HTERT RPE-1 (cell line): Measurements from ENCODE around the gene ALDH1A3.

Source experiments
- in situ Hi-C: fragments of 300-500 bp; cut with MboI; formaldehyde crosslinking; loops from 4 replicates; pipeline ENCODE4 v1.14.3; 2020; ENCODE audit warnings: low sequenced_read_pairs

The ALDH1A3 gene

DNA sequence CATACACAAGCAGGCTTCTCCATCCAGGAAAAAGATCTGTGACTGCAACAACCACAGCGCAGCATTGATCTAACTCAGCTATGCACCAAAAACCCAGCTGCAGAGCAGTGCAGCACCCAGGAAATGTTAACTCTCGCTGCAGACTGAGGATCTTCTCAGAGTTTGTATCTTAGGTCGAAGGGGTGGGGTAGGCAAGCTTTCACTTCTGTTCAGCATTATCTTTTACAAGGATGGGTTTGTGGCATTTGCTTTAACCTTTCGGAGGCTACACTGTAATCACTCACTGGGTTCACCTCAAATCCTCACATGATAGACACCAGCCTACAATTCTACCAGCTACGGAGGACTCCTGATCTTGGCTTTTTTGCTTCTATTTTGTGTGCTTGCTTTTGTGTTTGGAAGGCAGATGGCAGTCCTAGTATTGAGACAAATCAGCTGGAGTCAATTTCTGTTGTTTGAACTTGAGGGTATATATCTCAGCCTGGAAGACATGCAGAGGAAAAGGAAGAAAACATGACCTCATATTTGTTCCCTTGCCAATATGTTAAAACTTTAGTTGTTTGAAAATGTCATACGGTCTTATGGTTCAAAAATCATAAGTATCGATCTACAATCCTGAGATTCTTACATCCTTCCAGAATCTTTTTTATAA lies 64.7 kb downstream of the ALDH1A3 start:
- in situ Hi-C loops = no loop called here

DNA sequence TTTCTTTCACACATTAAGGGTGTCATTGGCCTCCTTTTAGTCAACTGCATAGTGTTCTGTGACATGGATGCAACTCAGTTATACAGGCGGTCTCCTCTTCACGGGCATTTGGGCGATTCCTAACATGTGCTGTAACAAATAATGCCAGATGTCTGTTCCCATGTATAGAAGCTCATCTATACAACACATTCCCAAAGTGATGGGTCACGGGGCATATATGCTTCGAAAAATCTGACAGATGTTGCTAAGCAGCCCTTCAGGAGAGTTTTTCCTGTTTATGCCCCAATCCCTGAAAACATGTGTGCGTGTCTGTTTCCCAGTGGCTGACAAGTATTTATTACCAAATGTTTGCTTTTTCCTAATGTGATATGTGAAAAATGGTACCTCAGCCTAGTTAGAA lies 65.4 kb downstream of the ALDH1A3 start:
- in situ Hi-C loops = no loop called here

DNA sequence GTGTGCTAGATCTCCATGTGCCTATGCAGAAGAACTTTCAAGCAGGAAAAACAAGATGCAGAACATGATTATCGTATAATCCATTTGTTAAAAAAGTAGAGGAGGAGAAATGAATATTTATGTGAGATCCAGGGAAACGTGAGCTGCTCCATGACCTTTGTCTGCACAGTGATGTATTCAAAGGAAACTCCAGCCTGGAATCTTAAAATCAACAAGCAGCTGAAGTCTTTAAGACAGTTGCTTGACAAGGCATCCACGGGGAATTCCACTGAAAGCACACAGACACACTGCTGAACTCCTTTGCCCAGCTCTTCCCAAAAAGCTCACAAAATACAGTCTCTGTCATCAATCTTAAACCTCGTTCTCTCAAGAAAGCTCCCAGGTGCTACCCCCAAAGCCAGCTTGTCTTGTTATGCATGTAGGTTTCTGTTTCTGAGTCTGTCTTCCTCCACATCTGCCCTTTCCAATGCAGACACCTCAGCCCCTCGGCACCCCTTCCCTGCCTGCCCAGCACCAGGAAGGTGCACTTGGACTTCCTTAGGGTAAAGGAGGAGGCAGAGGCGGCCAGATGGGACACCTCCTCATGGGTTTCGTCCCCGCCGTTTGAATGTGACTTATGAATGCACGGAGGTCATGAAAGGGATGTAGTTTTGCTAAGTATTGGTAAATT lies 68.3 kb downstream of the ALDH1A3 start:
- in situ Hi-C loops = no loop called here

DNA sequence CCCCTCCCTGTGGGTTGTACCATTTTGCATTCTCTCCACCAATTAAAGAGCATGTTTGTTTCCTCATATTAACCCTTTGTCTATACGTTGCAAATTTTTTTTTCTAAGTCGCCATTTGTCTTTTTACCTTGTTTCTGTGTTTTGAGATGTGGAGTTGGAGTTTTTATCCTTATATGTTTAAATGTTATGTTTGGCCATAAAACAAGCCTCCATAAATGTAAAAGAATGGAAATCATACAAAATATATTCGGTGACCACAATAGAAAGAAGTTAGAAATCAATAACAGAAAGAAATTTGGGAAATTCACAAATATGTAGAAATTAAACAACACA lies 68.8 kb downstream of the ALDH1A3 start:
- in situ Hi-C loops = no loop called here

DNA sequence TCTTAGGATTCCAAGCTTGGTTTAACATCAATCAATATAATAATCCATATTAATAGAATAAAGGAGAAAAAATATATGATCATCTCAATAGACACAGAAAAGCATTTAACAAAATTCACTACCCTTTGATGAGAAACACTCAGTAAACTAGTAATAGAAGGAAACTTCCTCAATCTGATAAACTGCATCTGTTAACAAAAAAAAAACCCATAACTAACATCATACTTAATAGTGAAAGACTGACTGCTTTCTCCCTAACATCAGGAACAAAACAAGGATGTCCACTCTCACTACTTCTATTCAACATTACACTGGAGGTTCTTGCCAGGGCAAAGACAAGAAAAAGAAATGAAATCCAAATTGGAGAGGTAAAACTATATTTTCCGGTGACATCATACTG lies 70.1 kb downstream of the ALDH1A3 start:
- in situ Hi-C loops = no loop called here

DNA sequence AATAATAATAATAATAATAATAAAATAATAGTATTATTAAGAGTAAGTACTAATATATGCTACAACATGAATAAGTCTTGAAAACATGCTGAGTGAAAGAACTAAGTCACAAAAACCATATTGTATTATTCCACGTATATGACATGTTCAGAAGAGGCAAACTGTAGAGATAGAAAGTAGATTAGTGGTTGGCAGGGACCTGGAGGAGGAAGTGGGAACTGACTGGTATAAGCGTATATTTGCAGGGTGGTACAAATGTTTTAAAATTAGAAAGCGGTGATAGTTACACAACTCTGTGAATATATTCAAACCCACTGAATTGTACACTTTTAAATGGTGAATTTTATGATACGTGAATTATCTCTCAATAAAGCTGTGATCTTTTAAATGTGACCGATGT lies 72.3 kb downstream of the ALDH1A3 start:
- in situ Hi-C loops = no loop called here

DNA sequence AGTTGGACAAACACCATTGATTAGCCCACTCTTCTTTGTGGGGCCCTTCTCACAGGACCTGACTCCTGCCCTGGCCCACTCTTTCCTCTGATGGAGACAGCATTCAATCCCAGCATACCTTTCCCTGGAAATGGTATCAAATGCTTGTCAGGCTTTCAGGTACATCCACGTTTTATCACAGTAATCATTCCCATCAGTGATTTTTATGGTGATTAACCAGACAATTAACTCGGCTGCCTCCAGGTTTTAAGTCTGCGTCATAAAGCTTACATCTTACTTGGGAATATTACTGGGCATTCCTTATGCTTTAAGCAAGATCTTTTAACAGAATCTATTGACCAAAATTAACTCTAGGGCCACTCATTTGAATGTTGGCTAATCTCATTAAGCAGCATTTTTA lies 72.9 kb downstream of the ALDH1A3 start:
- in situ Hi-C loops = no loop called here

DNA sequence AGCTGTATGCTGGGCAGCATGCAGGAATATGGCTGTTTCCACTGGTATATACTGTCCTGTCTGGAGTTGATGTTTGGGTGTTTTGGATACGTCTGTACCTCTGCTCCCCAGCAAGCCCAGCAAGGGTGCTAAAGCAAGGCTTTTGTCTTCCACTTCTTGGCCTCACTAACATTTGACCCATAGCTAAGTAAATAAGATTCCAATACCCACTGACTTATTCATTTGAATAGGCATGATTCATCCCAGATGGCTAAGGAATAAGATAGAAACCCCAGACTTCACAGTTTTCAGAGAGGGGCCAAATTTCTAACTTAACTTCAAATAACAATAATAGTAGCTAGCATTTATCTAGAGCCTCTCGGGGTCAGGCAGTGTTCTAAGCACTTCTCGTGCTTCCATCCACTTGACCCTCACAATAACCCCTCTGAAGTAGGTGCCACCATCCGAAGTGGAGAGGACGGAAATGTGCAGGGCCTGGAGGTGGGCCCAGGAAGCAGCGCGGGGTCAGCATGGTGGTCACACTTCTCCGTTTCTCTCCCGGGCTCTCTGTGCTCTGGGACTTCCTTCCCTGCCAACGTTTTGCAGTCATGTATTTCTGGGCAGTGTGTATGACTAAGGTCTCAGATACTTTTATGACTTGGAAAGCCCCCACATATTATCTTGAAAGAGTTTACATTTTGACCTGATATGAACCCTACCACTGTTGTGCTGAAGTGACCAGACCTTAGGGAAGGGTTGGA lies 78.9 kb downstream of the ALDH1A3 start:
- in situ Hi-C loops = no loop called here

DNA sequence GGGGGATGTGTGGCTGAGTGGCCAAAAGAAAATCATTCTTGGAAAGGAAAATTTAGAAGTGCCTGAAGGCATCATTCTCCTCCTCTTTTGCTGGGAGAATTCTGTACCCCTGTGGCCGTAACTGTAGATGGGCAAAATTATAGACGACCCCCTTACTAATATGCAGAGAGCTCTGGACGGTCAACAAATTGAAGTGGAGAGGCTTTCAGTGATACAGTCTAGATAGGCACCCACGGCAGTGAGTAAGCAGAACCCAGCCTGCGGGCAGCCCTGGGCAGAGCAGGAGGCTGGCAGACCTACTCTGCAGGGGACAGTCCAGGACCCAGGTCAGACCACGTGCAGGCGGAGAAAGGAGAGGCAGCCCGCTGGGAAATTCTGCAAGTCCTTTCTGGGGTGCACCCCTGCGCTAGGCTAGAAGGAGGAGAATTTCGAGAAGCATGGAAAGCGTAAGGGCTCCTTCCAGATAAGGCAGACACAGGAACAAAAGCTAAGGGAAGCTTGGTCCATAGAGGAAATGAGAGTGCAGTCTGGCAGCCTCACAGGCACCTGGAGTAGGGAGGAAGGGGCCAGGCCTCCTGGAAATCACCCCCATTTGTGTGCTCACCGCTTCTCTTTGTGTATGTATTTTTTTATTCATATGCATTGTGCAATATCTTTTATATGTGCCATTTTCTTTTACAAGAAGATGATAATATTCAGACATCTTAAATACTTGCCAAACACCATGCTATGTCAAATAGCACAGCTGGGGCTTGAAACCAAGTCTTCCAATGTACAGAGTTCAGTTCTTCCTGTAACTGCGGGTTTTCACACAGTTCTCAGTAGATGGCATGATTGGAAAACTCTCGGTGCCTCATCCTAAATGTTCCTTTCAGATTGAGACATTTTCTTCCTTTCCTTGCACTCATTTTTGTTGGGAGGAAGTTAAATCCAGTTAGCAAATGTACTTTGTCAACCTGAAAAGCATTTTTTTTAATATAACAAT lies 79.7 kb downstream of the ALDH1A3 start:
- in situ Hi-C loops = no loop called here
